WTC11 (cell line): ENCODE measurements around the gene S100A5. TPM values are rescaled to one million over a fixed set of nuclear protein-coding genes. Genes with fewer than 3 reads are reported as not detected.

Experiments
- ATAC-seq: fragments of 200-7000 bp; cut with Tn5 transposase; 2 replicates; pipeline ENCODE4 v1.10.0; 2021; ENCODE audit warnings: mild to moderate bottlenecking, moderate library complexity
- Bru-seq: library from RNA; stranded (reverse); fragments of 400-500 nt; gene quantifications from one replicate; lab custom pipeline; 2021; lab: Mats Ljungman, UMichigan
- CTCF ChIA-PET: fragments of 300-600 bp; sonication (Branson Sonifier 250); formaldehyde crosslinking; loops from one replicate; lab custom pipeline; 2021; ENCODE audit warnings: antibody characterized with exemption; lab: Charles Lee
- POLR2A ChIA-PET: fragments of 350-600 bp; sonication (Branson Sonifier 250); formaldehyde crosslinking; loops from one replicate; lab custom pipeline; 2021; ENCODE audit warnings: antibody characterized with exemption; lab: Charles Lee
- DNase-seq: peaks from one replicate; pipeline ENCODE4 v3.0.0; 2021; ENCODE audit warnings: low spot score
- H3K27ac Mint-ChIP-seq: 2 replicates; pipeline ENCODE4 v1.8.0; 2021; ENCODE audit warnings: mixed read lengths
- H3K27me3 Mint-ChIP-seq: 2 replicates; pipeline ENCODE4 v1.8.0; 2021; ENCODE audit warnings: low read depth, mild to moderate bottlenecking, moderate library complexity, mixed read lengths
- H3K36me3 Mint-ChIP-seq: 2 replicates; pipeline ENCODE4 v1.8.0; 2021; ENCODE audit warnings: mixed read lengths
- H3K4me1 Mint-ChIP-seq: 2 replicates; pipeline ENCODE4 v1.8.0; 2022; ENCODE audit warnings: mixed read lengths
- H3K4me3 Mint-ChIP-seq: 2 replicates; pipeline ENCODE4 v1.8.0; 2021; ENCODE audit warnings: mild to moderate bottlenecking, moderate library complexity, mixed read lengths
- H3K9me3 Mint-ChIP-seq: 2 replicates; pipeline ENCODE4 v1.8.0; 2021; ENCODE audit warnings: mixed read lengths
- ATF1 ChIP-seq: sonication (generic); formaldehyde crosslinking; IDR thresholded peaks from 2 replicates; pipeline ENCODE4 v1.8.1; 2023; ENCODE audit warnings: mild to moderate bottlenecking, moderate library complexity, missing genetic modification reagents
- CBFB ChIP-seq: sonication (generic); formaldehyde crosslinking; IDR thresholded peaks from 2 replicates; pipeline ENCODE4 v1.8.1; 2022; ENCODE audit warnings: mild to moderate bottlenecking, low read depth, missing genetic modification reagents
- CDX4 ChIP-seq: fragments of 250-450 bp; sonication (Bioruptor Pico); IDR thresholded peaks from 2 replicates; pipeline ENCODE4 v1.9.0; 2021; ENCODE audit warnings: moderate library complexity, mild to moderate bottlenecking, inconsistent platforms, borderline replicate concordance
- ELF4 ChIP-seq: sonication (generic); formaldehyde crosslinking; IDR thresholded peaks from 2 replicates; pipeline ENCODE4 v1.8.1; 2022; ENCODE audit warnings: low read depth, mild to moderate bottlenecking, moderate library complexity, missing genetic modification reagents
- NFATC4 ChIP-seq: fragments of 250-450 bp; sonication (Bioruptor Pico); IDR thresholded peaks from 2 replicates; pipeline ENCODE4 v1.9.0; 2021; ENCODE audit warnings: mild to moderate bottlenecking
- NR3C1 ChIP-seq: sonication (generic); formaldehyde crosslinking; conservative IDR thresholded peaks from 2 replicates; pipeline ENCODE4 v1.8.1; 2023; ENCODE audit warnings: low read depth, mild to moderate bottlenecking, missing genetic modification reagents
- OVOL2 ChIP-seq: fragments of 250-450 bp; sonication (Bioruptor Pico); IDR thresholded peaks from 2 replicates; pipeline ENCODE4 v1.9.0; 2021; ENCODE audit warnings: mild to moderate bottlenecking, borderline replicate concordance
- RELA ChIP-seq: sonication (generic); formaldehyde crosslinking; IDR thresholded peaks from 2 replicates; pipeline ENCODE4 v1.8.1; 2022; ENCODE audit warnings: missing genetic modification reagents, mild to moderate bottlenecking, borderline replicate concordance
- SMAD4 ChIP-seq: sonication (generic); formaldehyde crosslinking; IDR thresholded peaks from 2 replicates; pipeline ENCODE4 v1.8.0; 2022; ENCODE audit warnings: mild to moderate bottlenecking, missing genetic modification reagents
- TCF7 ChIP-seq: sonication (generic); formaldehyde crosslinking; IDR thresholded peaks from 2 replicates; pipeline ENCODE4 v1.8.0; 2022; ENCODE audit warnings: mild to moderate bottlenecking, low read depth, missing genetic modification reagents, moderate library complexity
- TEAD4 ChIP-seq: sonication (generic); formaldehyde crosslinking; IDR thresholded peaks from 2 replicates; pipeline ENCODE4 v1.8.0; 2022; ENCODE audit warnings: mild to moderate bottlenecking, missing genetic modification reagents
- ZNF219 ChIP-seq: sonication (generic); formaldehyde crosslinking; IDR thresholded peaks from 2 replicates; pipeline ENCODE4 v1.8.0; 2023; ENCODE audit warnings: missing genetic modification reagents, mild to moderate bottlenecking, borderline replicate concordance
- ZNF232 ChIP-seq: sonication (generic); formaldehyde crosslinking; IDR thresholded peaks from 2 replicates; pipeline ENCODE4 v1.8.0; 2022; ENCODE audit warnings: mild to moderate bottlenecking, missing genetic modification reagents
- ZNF281 ChIP-seq: sonication (generic); formaldehyde crosslinking; IDR thresholded peaks from 2 replicates; pipeline ENCODE4 v1.8.0; 2023; ENCODE audit warnings: mild to moderate bottlenecking, missing genetic modification reagents
- ZNF416 ChIP-seq: fragments of 250-450 bp; sonication (Bioruptor Pico); IDR thresholded peaks from 2 replicates; pipeline ENCODE4 v1.9.0; 2021; ENCODE audit warnings: mild to moderate bottlenecking, inconsistent platforms
- ZNF512 ChIP-seq: sonication (generic); formaldehyde crosslinking; IDR thresholded peaks from 2 replicates; pipeline ENCODE4 v1.8.1; 2022; ENCODE audit warnings: missing genetic modification reagents, borderline replicate concordance
- long read RNA-seq, 3 experiments: library from RNA in 1 of 3; library from capped mRNA in 1 of 3; library from polyadenylated mRNA in 1 of 3; unstranded in 2 of 3; stranded (forward) in 1 of 3; transcript quantifications; one replicate each; pipeline ENCODE4 v2.0.0, GENCODE V29; 2021
- total RNA-seq: library from RNA; stranded (reverse); gene quantifications from 3 replicates; pipeline ENCODE4 v1.2.3, GENCODE V29; 2021
- TF ChIP-seq, protein P1 (sequence below): fragments of 250-450 bp; sonication (Bioruptor Pico); IDR thresholded peaks from 2 replicates; pipeline ENCODE4 v1.9.0; 2021; ENCODE audit warnings: mild to moderate bottlenecking, borderline replicate concordance
- TF ChIP-seq, protein P2 (sequence below): sonication (generic); formaldehyde crosslinking; conservative IDR thresholded peaks from 2 replicates; pipeline ENCODE4 v1.8.1; 2023; ENCODE audit warnings: mild to moderate bottlenecking, low read depth, missing genetic modification reagents, moderate library complexity
- TF ChIP-seq, protein P3 (sequence below): fragments of 250-450 bp; sonication (Bioruptor Pico); conservative IDR thresholded peaks from 2 replicates; pipeline ENCODE4 v1.9.0; 2021; ENCODE audit warnings: mild to moderate bottlenecking

Gene S100A5, protein sequence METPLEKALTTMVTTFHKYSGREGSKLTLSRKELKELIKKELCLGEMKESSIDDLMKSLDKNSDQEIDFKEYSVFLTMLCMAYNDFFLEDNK
- not detected in 3 replicates for total RNA-seq
- percentile 20 among the genes with signal in this experiment for Bru-seq, nascent RNA
- long read RNA-seq, experiment 1, result 0 reads
- long read RNA-seq, experiment 2, result 0 reads
- long read RNA-seq, experiment 3, result 0 reads

DNA sequence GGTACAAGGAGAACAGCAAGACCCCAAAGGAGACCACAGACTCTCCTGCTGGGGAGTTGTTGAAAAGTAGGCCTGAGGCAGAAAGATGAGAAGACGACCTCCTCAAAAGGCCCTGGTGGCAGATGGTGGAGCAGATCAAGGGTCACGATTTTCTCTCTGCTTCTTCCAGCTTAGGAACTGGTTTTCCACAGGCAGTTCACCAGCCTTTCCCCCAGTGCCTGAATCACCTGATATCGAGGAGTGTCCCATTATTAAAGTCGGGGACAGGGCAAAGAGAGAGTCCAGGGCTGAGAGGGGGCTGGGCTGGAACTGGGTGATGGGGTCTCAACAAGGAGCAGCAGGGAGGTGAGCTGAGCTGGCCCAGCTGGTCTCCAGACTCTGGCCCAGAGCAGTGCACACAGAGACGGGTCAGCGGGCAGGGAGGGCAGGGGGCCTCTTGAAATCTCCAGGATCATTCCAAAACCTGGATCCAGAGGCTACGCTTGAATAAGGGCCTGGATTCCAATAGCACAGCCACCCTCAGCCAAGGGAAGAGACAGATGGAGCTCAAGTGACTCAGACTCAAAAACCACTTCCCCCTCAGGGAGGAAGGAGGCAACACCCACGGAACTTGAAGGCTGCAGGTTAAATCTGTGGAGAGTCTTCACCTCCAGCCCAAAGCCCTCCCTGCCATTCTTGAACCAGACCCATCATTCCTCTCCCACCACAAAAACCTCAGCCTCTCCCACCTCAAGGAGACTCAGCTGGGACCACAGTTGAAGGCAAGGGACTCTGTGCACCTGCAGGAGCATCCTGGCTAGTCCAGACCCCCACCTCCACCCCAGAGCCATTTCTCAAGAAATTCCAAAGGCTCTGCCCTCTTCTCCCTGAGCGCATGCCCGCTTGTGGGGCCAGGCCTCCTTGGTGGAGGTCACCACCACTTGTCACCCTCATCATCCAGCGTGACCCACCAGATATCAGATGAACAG lies at the start of gene S100A5:
S100A5 (minus strand) TSS at position 541 of the 968 bp plus-strand sequence. CDS start 743 bp downstream, outside the sequence.
- Mint-ChIP-seq H3K27ac (no peak within 1 kb of the TSS; the same call in 1 of the 2 replicates), H3K9me3 (no peaks in the 10 kb centered on the region), H3K27me3 (peaks cover 26% of the 10 kb centered on the region), H3K4me3 (no peak within 1 kb of the TSS), H3K36me3 (no peaks in the 10 kb centered on the region; the same call in 1 of the 2 replicates), H3K4me1 (peaks cover 41% of the 10 kb centered on the region)
- CTCF ChIA-PET, result interaction anchor here (0.8 to 10.8 kb wide), 4 partner anchors 7 to 87 kb away, joined by 3 to 188 read pairs (median 4); partner anchors contain the start of genes S100A1, S100A13 and S100A3
- no peak for ATAC-seq
- DNase-seq, result no peak
- POLR2A ChIA-PET, result no interaction called here
- TF ChIP-seq CBFB (CRISPR knock-in tag), result no peak
- TF ChIP-seq, protein P1, sequence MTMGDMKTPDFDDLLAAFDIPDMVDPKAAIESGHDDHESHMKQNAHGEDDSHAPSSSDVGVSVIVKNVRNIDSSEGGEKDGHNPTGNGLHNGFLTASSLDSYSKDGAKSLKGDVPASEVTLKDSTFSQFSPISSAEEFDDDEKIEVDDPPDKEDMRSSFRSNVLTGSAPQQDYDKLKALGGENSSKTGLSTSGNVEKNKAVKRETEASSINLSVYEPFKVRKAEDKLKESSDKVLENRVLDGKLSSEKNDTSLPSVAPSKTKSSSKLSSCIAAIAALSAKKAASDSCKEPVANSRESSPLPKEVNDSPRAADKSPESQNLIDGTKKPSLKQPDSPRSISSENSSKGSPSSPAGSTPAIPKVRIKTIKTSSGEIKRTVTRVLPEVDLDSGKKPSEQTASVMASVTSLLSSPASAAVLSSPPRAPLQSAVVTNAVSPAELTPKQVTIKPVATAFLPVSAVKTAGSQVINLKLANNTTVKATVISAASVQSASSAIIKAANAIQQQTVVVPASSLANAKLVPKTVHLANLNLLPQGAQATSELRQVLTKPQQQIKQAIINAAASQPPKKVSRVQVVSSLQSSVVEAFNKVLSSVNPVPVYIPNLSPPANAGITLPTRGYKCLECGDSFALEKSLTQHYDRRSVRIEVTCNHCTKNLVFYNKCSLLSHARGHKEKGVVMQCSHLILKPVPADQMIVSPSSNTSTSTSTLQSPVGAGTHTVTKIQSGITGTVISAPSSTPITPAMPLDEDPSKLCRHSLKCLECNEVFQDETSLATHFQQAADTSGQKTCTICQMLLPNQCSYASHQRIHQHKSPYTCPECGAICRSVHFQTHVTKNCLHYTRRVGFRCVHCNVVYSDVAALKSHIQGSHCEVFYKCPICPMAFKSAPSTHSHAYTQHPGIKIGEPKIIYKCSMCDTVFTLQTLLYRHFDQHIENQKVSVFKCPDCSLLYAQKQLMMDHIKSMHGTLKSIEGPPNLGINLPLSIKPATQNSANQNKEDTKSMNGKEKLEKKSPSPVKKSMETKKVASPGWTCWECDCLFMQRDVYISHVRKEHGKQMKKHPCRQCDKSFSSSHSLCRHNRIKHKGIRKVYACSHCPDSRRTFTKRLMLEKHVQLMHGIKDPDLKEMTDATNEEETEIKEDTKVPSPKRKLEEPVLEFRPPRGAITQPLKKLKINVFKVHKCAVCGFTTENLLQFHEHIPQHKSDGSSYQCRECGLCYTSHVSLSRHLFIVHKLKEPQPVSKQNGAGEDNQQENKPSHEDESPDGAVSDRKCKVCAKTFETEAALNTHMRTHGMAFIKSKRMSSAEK (CRISPR knock-in tag), result no peak
- TF ChIP-seq ZNF281 (CRISPR knock-in tag), result no peak
- TF ChIP-seq ZNF232 (CRISPR knock-in tag), result no peak
- TF ChIP-seq TCF7, result no peak
- TF ChIP-seq CDX4 (CRISPR knock-in tag), result no peak
- no peak for TF ChIP-seq TEAD4 (CRISPR knock-in tag)
- no peak for TF ChIP-seq SMAD4
- no peak for TF ChIP-seq RELA (CRISPR knock-in tag)
- no peak for TF ChIP-seq NR3C1
- no peak for TF ChIP-seq NFATC4 (CRISPR knock-in tag)
- no peak for TF ChIP-seq ATF1
- TF ChIP-seq ZNF416 (CRISPR knock-in tag), result no peak
- TF ChIP-seq, protein P2, sequence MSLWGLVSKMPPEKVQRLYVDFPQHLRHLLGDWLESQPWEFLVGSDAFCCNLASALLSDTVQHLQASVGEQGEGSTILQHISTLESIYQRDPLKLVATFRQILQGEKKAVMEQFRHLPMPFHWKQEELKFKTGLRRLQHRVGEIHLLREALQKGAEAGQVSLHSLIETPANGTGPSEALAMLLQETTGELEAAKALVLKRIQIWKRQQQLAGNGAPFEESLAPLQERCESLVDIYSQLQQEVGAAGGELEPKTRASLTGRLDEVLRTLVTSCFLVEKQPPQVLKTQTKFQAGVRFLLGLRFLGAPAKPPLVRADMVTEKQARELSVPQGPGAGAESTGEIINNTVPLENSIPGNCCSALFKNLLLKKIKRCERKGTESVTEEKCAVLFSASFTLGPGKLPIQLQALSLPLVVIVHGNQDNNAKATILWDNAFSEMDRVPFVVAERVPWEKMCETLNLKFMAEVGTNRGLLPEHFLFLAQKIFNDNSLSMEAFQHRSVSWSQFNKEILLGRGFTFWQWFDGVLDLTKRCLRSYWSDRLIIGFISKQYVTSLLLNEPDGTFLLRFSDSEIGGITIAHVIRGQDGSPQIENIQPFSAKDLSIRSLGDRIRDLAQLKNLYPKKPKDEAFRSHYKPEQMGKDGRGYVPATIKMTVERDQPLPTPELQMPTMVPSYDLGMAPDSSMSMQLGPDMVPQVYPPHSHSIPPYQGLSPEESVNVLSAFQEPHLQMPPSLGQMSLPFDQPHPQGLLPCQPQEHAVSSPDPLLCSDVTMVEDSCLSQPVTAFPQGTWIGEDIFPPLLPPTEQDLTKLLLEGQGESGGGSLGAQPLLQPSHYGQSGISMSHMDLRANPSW (CRISPR knock-in tag), result no peak
- TF ChIP-seq, protein P3, sequence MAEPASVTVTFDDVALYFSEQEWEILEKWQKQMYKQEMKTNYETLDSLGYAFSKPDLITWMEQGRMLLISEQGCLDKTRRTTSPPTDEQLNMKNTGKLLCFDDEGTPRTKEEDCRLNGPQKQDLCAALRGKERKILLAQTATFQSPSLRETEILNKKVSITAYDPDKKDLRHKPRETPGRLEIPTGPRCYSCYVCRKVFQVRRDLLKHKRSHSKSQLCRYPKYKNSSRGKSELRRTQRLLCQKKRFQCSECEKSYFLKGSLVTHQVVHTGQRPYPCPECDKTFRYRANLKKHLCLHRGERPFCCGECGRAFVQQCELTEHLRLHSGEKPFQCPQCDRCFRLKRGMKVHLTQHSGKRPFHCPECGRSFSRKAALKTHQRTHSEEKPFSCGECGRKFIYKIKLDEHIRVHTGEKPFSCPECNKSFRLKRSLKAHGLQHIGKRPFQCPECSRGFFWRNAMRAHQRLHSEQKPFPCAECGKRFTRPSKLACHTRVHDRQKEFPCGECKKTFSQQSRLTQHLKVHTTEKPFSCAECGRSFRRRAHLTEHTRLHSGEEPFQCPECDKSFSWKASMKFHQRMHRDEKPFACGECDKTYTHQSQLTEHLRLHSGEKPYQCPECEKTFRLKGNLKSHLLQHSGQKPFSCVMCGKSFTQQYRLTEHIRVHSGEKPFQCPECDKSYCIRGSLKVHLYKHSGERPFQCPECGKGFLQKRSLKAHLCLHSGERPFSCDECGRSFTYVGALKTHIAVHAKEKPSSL (CRISPR knock-in tag), result no peak
- no peak for TF ChIP-seq ZNF512 (CRISPR knock-in tag)
- no peak for TF ChIP-seq OVOL2
- TF ChIP-seq ELF4 (CRISPR knock-in tag), result no peak
- TF ChIP-seq ZNF219 (CRISPR knock-in tag), result no peak
